Heart left ventricle (tissue), 13 donors: ENCODE measurements around the gene WDR37.

Source experiments
- CTCF ChIP-seq, 12 donors: fragments of 200-600 bp; sonication (generic) in 4 of 12; IDR thresholded peaks; one replicate each; pipeline versions ENCODE4 v1.5.0 to v1.8.0; 2018 to 2022; ENCODE audit warnings: antibody characterized with exemption in 12 of 12, mild to moderate bottlenecking in 5 of 12
- POLR2A ChIP-seq, 2 donors: fragments of 450-650 bp; IDR thresholded peaks; one replicate each; pipeline ENCODE4 v1.6.1; 2017; ENCODE audit warnings: antibody characterized with exemption in 2 of 2, mild to moderate bottlenecking in 2 of 2, moderate library complexity in 2 of 2
- donor health status: ischemic (EF 13 %, LVEDD 7.1; RV severe dilation, severe dysfunction).
- donor health status: DM: no; HTN: yes; CAD: no.
- donor health status: DM: no; HTN: no; CAD: no.
- donor health status: ischemic (EF 25% LVEDD 6.9; RV normal size, moderate dysfunction).
- donor health status: ischemic (EF 25% LVEDD 5.7; RV mildly dilated, moderate dysfunction).
- donor health status: ischemic (EF 35%, LVEDD 5.7; RV mildly dilated, moderate dysfunction).
- donor health status: nonischemic (EF 11% LVEDD 7.7; RV severe dilation, severe dysfunction).
- donor health status: DM: yes; HTN: yes; CAD: no.
- donor health status: PGD.
- donor health status: ischemic (EF 29% LVEDD 5.4; RV normal size, mild dysfunction).
- donor health status: nonischemic (EF 23%, LVEDD 6.1; RV moderate dilation, normal function).

GRCh38 chr10:1163831-1164230 lies 107.6 kb downstream of the WDR37 start:
- no peak for TF ChIP-seq CTCF (IDR thresholded peaks at IDR 0.05)
- no peak for TF ChIP-seq POLR2A (IDR thresholded peaks at IDR 0.05)
